ENCODE measurements around the gene DOCK8.

- no peak for TF ChIP-seq CTCF (IDR thresholded peaks at IDR 0.05)
- no peak for TF ChIP-seq POLR2A (IDR thresholded peaks at IDR 0.05)
- no peak for TF ChIP-seq POLR2AphosphoS5 (IDR thresholded peaks at IDR 0.05)
- no peak for TF ChIP-seq EP300 (IDR thresholded peaks at IDR 0.05)
These were observed 22.6 kb downstream of the DOCK8 start for GRCh38 chr9:237141-237857.
